NB4 (cell line): ENCODE measurements around the gene AP3S1.

ENCODE experiments used
- DNase-seq: peaks from one replicate; pipeline ENCODE4 v3.0.0; 2010; ENCODE audit warnings: low read depth
- H3K4me3 ChIP-seq: one replicate; pipeline ENCODE4 v1.5.1; 2011; ENCODE audit warnings: mild to moderate bottlenecking, low read depth, low read length, moderate library complexity
- MYC ChIP-seq: IDR thresholded peaks from 2 replicates; pipeline ENCODE4 v1.6.1; 2011; ENCODE audit warnings: low read depth, low read length
- POLR2A ChIP-seq: IDR thresholded peaks from 2 replicates; pipeline ENCODE4 v1.6.1; 2011; ENCODE audit warnings: mild to moderate bottlenecking; ENCODE audit not compliant: insufficient read length; ENCODE audit errors: extremely low read depth
- TF ChIP-seq, protein P1 (sequence below): IDR thresholded peaks from one replicate; pipeline ENCODE4 v1.5.1; 2012; ENCODE audit warnings: low read depth, low read length
- TF ChIP-seq, protein P2 (sequence below): IDR thresholded peaks from 2 replicates; pipeline ENCODE4 v1.6.1; 2011; ENCODE audit warnings: low read depth, low read length

AP3S1 gene

DNA sequence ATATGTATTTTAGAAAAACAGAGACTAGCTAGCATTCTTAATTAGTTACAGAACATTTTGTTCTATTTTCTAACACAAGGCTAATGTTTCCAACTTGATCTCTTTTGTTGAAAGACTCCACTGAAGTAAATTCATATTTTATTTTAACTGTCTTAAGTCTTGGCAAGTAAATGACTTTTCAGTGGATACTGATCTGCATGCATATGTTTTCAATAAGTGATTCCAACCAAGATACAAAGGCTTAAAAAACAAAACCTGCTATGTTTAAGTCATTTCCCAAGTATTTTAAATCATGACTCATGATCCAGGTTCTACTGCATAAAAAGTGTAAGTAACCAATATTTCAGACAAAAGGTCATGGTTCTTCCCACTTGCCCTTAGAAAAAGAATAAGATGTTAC is 31.0 kb upstream of the AP3S1 start:
- no peak for TF ChIP-seq MYC
- TF ChIP-seq, protein P1, sequence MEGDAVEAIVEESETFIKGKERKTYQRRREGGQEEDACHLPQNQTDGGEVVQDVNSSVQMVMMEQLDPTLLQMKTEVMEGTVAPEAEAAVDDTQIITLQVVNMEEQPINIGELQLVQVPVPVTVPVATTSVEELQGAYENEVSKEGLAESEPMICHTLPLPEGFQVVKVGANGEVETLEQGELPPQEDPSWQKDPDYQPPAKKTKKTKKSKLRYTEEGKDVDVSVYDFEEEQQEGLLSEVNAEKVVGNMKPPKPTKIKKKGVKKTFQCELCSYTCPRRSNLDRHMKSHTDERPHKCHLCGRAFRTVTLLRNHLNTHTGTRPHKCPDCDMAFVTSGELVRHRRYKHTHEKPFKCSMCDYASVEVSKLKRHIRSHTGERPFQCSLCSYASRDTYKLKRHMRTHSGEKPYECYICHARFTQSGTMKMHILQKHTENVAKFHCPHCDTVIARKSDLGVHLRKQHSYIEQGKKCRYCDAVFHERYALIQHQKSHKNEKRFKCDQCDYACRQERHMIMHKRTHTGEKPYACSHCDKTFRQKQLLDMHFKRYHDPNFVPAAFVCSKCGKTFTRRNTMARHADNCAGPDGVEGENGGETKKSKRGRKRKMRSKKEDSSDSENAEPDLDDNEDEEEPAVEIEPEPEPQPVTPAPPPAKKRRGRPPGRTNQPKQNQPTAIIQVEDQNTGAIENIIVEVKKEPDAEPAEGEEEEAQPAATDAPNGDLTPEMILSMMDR, result no peak
- TF ChIP-seq, protein P2, sequence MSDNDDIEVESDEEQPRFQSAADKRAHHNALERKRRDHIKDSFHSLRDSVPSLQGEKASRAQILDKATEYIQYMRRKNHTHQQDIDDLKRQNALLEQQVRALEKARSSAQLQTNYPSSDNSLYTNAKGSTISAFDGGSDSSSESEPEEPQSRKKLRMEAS, result no peak
- no peak for TF ChIP-seq POLR2A
- DNase-seq, result no peak
- H3K4me3 ChIP-seq, result no peak overlapping the region

DNA sequence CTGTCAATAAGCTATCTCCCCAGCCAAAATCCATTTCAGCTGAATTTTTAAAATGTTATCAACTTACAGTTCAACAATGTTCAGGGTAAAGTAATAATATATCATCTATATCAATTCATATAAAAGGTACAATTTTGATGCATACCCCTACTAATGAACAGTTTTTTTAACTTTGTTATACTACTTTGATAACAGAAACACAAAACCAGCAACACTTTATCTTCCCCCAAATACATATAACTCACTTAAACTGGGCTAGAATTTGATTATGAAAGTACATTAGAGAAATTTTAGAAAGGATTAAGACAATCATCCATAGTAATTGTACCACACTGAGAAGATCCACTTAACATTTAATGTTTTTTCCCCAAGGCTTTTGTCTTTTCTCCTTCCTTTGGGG is 30.3 kb upstream of the AP3S1 start:
- no peak overlapping the region for H3K4me3 ChIP-seq
- no peak for DNase-seq
- TF ChIP-seq, protein P2, result no peak
- TF ChIP-seq MYC, result no peak
- TF ChIP-seq POLR2A, result no peak
- TF ChIP-seq, protein P1, result no peak

DNA sequence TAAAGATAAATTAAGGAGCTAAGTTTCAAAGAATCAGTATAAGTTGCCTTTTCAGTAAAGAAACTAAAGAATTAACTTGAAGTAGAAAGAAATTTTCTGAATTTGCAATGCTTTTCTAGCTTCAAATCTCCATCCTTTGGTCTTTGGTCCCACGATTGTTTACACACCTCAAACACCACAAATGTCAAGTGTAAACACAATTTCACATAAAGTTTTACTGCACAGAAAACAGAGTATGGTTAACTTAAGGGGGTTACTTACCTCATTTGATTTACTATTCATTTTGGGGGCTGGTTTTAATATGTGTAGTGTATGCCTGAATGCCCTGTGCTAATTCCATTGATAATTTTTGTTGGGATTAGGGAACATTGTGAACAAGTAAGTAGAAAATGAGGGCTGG is 29.4 kb upstream of the AP3S1 start:
- DNase-seq, result no peak
- TF ChIP-seq, protein P2, result no peak
- TF ChIP-seq MYC (no peak), POLR2A (no peak)
- TF ChIP-seq, protein P1, result no peak
- no peak overlapping the region for H3K4me3 ChIP-seq

DNA sequence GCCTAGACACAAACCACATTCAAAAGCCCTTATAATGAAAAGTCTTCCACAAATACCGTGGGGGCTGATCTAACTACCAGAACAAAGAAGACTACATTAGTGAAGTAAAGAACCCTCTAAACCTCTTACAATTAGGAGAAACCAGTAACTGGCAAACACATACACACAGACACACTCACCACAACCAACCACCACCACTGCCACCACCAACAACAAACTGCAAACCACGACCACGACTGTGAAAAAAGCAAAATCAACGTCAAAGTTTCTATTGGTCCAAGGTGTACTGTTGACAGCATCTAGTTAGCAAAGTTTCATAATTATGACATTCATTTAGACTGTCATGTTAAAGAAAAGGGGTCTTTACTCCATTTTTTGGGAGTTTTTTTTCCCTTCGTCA is 28.0 kb upstream of the AP3S1 start:
- no peak for DNase-seq
- no peak overlapping the region for H3K4me3 ChIP-seq
- TF ChIP-seq MYC, result no peak
- TF ChIP-seq, protein P2, result no peak

DNA sequence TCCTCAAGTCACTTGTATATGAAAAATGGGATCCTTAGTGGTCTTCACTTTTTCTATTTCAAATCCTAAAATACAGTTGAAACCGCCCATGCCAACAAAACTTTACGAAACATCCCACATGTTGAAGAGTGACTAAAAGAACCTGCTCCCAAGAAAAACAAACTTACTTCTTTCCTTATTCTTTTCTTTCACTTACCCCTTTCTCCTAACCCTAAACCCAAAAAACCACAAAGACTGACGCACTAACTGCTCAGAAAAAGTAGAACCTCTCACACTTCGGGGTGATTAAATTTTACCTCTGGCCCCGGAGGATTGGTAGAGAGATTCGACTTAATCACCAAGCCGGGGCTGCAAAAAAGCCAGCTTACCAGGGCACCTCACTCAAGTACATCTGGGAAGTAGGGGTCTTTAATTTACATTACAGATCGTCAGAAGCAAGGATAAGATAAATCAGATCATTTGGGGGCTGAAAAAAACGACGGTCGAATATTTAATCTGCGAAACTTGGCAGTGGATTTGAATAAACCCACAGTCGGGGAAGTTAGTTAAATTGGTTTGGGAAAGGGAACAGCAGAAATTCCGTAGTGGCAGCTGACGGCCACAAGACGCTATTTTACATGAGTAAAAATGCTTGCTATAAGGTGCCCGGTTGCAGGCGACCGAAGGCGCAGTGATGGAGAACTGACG is 26.6 kb upstream of the AP3S1 start:
- TF ChIP-seq, protein P2, result no peak
- TF ChIP-seq, protein P1, result no peak
- TF ChIP-seq MYC, result no peak
- TF ChIP-seq POLR2A, result no peak
- no peak overlapping the region for H3K4me3 ChIP-seq
- no peak for DNase-seq

DNA sequence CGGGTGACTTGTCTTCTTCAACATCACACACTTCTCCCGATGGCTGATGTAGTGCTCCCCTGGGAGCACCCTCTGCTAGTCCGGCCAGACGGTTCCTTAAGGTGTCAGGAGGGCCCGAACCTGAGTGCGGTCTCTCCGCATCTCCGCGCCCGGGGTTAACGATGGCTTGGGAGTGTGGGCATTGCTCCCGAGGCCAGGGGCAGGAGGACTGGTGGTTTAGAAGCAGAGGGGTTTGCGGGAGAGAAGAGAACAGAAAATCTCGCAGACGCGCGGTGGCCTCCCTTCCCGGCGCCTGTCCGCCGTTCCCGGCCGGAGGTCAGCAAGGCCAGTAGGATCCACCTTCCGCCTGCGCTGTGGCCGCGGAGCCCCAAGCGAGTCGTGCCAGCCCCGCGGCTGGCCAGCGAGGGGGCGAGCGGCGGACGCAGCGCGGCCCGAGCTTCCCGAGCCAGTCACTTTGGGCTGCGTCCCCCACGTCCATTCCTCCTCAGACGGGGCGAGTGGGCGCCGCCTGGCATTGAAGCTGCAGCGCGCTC is 26.0 kb upstream of the AP3S1 start:
- no peak overlapping the region for H3K4me3 ChIP-seq
- TF ChIP-seq, protein P2, result no peak
- TF ChIP-seq, protein P1, result no peak
- no peak for TF ChIP-seq POLR2A
- no peak for TF ChIP-seq MYC

More for the DNA sequence above, 26.0 kb upstream of the AP3S1 start:
- DNase-seq, result no peak
